ENCODE data around the gene RIPOR3.
"Not testable (repeated sequence)": the region's sequence is repeated elsewhere in the genome, so short reads cannot be mapped to it uniquely, and the experiment has no call there.

The RIPOR3 gene

GRCh38 chr20:50569864-50570836, 121.2 kb downstream of the RIPOR3 start:
- DNase-seq (peak; percentile 40), ATAC-seq (replicated peaks) (peak; percentile 94 to 95)
- no peaks in the 10 kb centered on the region for H3K27me3 Mint-ChIP-seq
- peak overlapping the region; percentile 17 to 44 for H3K4me3 Mint-ChIP-seq
- no peaks in the 10 kb centered on the region for H3K9me3 Mint-ChIP-seq
- H3K36me3 Mint-ChIP-seq = peaks cover 46 to 73% of the 10 kb centered on the region in 2 donors
- peaks cover 47 to 69% of the 10 kb centered on the region in 2 donors for H3K4me1 Mint-ChIP-seq
- H3K27ac Mint-ChIP-seq = peak overlapping the region; percentile 85

GRCh38 chr20:50569487-50569863, 121.9 kb downstream of the RIPOR3 start:
- not testable (repeated sequence) for DNase-seq, H3K27me3 Mint-ChIP-seq, H3K9me3 Mint-ChIP-seq
- Mint-ChIP-seq H3K4me3 (peak overlapping the region in 1 of 2 donors; percentile 62), H3K4me1 (peaks cover 41 to 63% of the 10 kb centered on the region in 2 donors), H3K27ac (peak overlapping the region; percentile 85), H3K36me3 (peaks cover 44 to 73% of the 10 kb centered on the region in 2 donors)
- ATAC-seq (replicated peaks) = peak in 1 of 2 donors; percentile 4

DNA sequence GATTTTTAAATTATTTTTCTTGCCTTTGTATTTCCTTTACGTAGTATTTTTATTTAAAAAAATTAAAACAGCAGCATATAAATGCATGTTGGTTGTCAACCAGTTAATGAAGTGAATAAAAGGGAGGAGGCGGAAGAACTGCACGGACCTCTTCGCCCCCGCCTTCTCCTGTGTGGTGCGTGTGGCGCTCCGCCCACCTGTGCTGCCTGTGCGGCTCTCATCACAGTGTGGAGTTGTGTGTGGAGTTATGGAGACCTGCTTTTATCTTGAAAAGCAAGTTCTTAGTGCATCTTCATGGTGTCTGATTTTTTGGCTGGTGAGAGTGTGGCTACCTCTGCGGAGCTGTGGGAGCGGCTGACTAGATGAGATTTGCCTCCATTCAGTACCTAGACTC, 122.8 kb downstream of the RIPOR3 start:
- Mint-ChIP-seq H3K4me3 (no peak overlapping the region), H3K27ac (peak overlapping the region; percentile 84), H3K36me3 (peaks cover 41 to 69% of the 10 kb centered on the region in 2 donors), H3K27me3 (no peaks in the 10 kb centered on the region), H3K9me3 (no peaks in the 10 kb centered on the region), H3K4me1 (peaks cover 40 to 62% of the 10 kb centered on the region in 2 donors)
- ATAC-seq (replicated peaks) (no peak), DNase-seq (no peak)

DNA sequence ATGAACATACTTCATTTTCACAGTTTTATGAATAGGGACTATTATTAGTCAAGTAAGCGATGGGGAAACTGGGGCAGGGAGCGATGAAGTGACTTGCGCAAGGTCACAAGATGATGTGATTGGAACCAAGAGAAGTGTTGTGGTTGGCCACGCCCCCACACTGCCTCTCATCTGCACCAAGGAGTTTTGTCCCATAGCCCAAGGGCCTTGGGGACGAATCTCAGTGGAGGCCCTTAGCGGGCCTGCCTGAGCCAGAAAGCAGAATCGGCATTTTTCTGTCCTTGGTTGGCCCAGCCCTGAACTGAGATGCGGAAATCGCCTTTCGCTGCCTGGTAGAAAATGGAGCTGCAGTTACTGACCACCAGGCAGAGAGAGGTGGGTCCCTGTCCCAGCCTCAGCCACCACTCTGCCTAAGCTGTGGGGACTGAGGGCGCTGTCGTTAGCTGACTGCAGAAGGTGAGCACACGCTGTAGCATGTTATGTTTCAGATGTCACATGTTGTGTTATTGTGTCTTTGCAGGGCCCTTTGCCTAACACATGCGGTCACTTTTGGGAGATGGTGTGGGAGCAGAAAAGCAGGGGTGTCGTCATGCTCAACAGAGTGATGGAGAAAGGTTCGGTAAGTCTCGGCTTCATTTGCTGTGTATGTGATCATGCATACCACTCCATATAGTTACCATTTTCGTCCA, 123.3 kb downstream of the RIPOR3 start:
- ATAC-seq (replicated peaks) = no peak
- H3K36me3 Mint-ChIP-seq = peaks cover 42 to 69% of the 10 kb centered on the region in 2 donors
- H3K27me3 Mint-ChIP-seq = no peaks in the 10 kb centered on the region

GRCh38 chr20:50565871-50566270, 125.5 kb downstream of the RIPOR3 start:
- DNase-seq (no peak), ATAC-seq (replicated peaks) (no peak)
- peaks cover 56 to 73% of the 10 kb centered on the region in 2 donors for H3K36me3 Mint-ChIP-seq
- no peaks in the 10 kb centered on the region for H3K9me3 Mint-ChIP-seq
- no peak overlapping the region for H3K4me3 Mint-ChIP-seq
- peaks cover 48 to 72% of the 10 kb centered on the region in 2 donors for H3K4me1 Mint-ChIP-seq
- H3K27me3 Mint-ChIP-seq = no peaks in the 10 kb centered on the region
- H3K27ac Mint-ChIP-seq = no peak overlapping the region

More for the DNA sequence above, 123.3 kb downstream of the RIPOR3 start:
- Mint-ChIP-seq H3K9me3 (no peaks in the 10 kb centered on the region), H3K4me3 (no peak overlapping the region), H3K4me1 (peaks cover 40 to 62% of the 10 kb centered on the region in 2 donors), H3K27ac (peak overlapping the region; percentile 56)
- no peak for DNase-seq

GRCh38 chr20:50565383-50565782, 126.0 kb downstream of the RIPOR3 start:
- DNase-seq (no peak), ATAC-seq (replicated peaks) (no peak)
- H3K9me3 Mint-ChIP-seq = no peaks in the 10 kb centered on the region
- H3K36me3 Mint-ChIP-seq = peaks cover 57 to 71% of the 10 kb centered on the region in 2 donors
- no peaks in the 10 kb centered on the region for H3K27me3 Mint-ChIP-seq
- H3K4me3 Mint-ChIP-seq = no peak overlapping the region
- H3K4me1 Mint-ChIP-seq = peaks cover 46 to 70% of the 10 kb centered on the region in 2 donors
- H3K27ac Mint-ChIP-seq = peak overlapping the region; percentile 4

- H3K27me3 Mint-ChIP-seq = no peaks in the 10 kb centered on the region
Observed at GRCh38 chr20:50563133-50563944, 128.0 kb downstream of the RIPOR3 start.

DNA sequence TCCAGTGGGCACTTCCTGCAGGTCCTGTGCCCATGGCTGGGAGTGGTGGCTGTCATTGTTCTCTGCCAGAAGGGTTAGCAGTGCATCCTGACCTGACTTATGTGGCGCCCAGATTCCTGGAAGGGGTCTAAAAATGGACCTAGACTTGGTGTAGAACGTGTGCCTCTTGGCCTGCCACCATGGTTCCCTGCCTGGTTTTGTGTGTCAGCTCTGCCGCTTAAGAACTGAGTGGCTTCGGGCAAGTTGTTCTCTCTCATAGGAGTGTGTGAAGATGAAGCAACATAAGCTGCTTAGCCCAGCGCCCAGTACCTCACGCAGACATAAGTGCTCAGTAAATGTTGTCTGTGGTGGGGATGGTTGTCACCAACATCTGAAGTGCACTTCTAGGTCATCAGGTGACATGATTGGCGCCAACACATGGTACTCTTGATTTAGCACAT, 129.1 kb downstream of the RIPOR3 start:
- DNase-seq (no peak), ATAC-seq (replicated peaks) (no peak)
- H3K36me3 Mint-ChIP-seq = peaks cover 57 to 70% of the 10 kb centered on the region in 2 donors
- H3K27ac Mint-ChIP-seq = peak overlapping the region; percentile 71
- no peak overlapping the region for H3K4me3 Mint-ChIP-seq
- H3K4me1 Mint-ChIP-seq = peaks cover 36 to 62% of the 10 kb centered on the region in 2 donors
- H3K27me3 Mint-ChIP-seq = no peaks in the 10 kb centered on the region
- H3K9me3 Mint-ChIP-seq = no peaks in the 10 kb centered on the region

More at GRCh38 chr20:50563133-50563944, 128.0 kb downstream of the RIPOR3 start:
- ATAC-seq (replicated peaks) (peak; percentile 45 to 51), DNase-seq (no peak)
- Mint-ChIP-seq H3K9me3 (no peaks in the 10 kb centered on the region), H3K36me3 (peaks cover 57 to 71% of the 10 kb centered on the region in 2 donors), H3K4me3 (peak overlapping the region in 1 of 2 donors; percentile 49), H3K4me1 (peaks cover 39 to 65% of the 10 kb centered on the region in 2 donors), H3K27ac (peak overlapping the region; percentile 81)

GRCh38 chr20:50561379-50562078, 129.8 kb downstream of the RIPOR3 start:
- Mint-ChIP-seq H3K27ac (peak overlapping the region; percentile 87), H3K36me3 (peaks cover 56 to 69% of the 10 kb centered on the region in 2 donors), H3K4me3 (peak overlapping the region in 1 of 2 donors; percentile 9), H3K27me3 (no peaks in the 10 kb centered on the region), H3K9me3 (no peaks in the 10 kb centered on the region), H3K4me1 (peaks cover 31 to 57% of the 10 kb centered on the region in 2 donors)
- no peak for DNase-seq
- peak; percentile 63 to 78 for ATAC-seq (replicated peaks)

DNA sequence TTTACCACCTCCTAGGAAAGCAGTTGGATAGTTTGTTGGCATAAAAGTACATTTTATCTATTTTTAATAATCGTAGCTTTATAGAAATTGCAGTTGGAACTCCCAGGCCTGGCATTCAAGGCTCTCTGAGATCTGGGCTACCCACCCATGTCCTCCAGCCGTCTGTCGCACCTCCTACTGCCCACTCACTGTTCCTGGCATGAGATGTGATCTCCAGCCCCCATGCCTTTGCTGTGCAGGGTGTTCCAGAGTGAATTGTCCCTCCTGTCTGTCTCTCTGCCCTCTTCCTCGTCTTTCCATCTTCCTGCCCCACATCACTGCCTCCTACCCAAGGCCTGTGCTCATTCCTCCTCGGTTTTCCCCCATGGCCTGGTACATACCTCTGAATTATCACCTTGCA, 130.5 kb downstream of the RIPOR3 start:
- Mint-ChIP-seq H3K27me3 (no peaks in the 10 kb centered on the region), H3K9me3 (no peaks in the 10 kb centered on the region), H3K36me3 (peaks cover 58 to 70% of the 10 kb centered on the region in 2 donors), H3K4me3 (peak overlapping the region in 1 of 2 donors; percentile 9), H3K4me1 (peaks cover 33 to 60% of the 10 kb centered on the region in 2 donors), H3K27ac (peak overlapping the region; percentile 87)
- ATAC-seq (replicated peaks) (no peak), DNase-seq (no peak)

GRCh38 chr20:50559856-50560638, 131.3 kb downstream of the RIPOR3 start:
- ATAC-seq (replicated peaks) = no peak

GRCh38 chr20:50559149-50559548, 132.2 kb downstream of the RIPOR3 start:
- peaks cover 53 to 64% of the 10 kb centered on the region in 2 donors for H3K36me3 Mint-ChIP-seq
- peaks cover 35 to 64% of the 10 kb centered on the region in 2 donors for H3K4me1 Mint-ChIP-seq
- no peak overlapping the region for H3K27ac Mint-ChIP-seq

More at GRCh38 chr20:50559856-50560638, 131.3 kb downstream of the RIPOR3 start:
- Mint-ChIP-seq H3K9me3 (no peaks in the 10 kb centered on the region), H3K4me3 (no peak overlapping the region), H3K4me1 (peaks cover 35 to 64% of the 10 kb centered on the region in 2 donors), H3K27me3 (no peaks in the 10 kb centered on the region), H3K36me3 (peaks cover 57 to 70% of the 10 kb centered on the region in 2 donors), H3K27ac (peak overlapping the region; percentile 47)
- DNase-seq = no peak

More at GRCh38 chr20:50559149-50559548, 132.2 kb downstream of the RIPOR3 start:
- no peak for DNase-seq
- ATAC-seq (replicated peaks) = no peak
- Mint-ChIP-seq H3K9me3 (no peaks in the 10 kb centered on the region), H3K4me3 (no peak overlapping the region), H3K27me3 (no peaks in the 10 kb centered on the region)
